Occipital lobe (tissue), 2 donors: ENCODE measurements around the gene SLCO3A1. TPM values are rescaled to one million over a fixed set of nuclear protein-coding genes. Genes with fewer than 3 reads are reported as not detected.

ENCODE experiments used
- DNase-seq: peaks from one replicate; lab custom pipeline; 2025; lab: John Stamatoyannopoulos, UW
- total RNA-seq: library from RNA; depleted of rRNA; stranded (reverse); fragments of >200 nt; gene quantifications from one replicate; pipeline ENCODE4 v1.2.3, GENCODE V29; 2014

The SLCO3A1 gene
- total RNA-seq, 1 donor from 2014 or later: 9.8 TPM

GRCh38 chr15:91938136-91938535 lies 84.6 kb downstream of the SLCO3A1 start:
- no peak for DNase-seq

- DNase-seq: no peak
These were observed 85.9 kb downstream of the SLCO3A1 start for GRCh38 chr15:91939403-91939831.

GRCh38 chr15:91940496-91941381 lies 87.2 kb downstream of the SLCO3A1 start:
- no peak for DNase-seq

- no peak for DNase-seq
These were observed 88.6 kb downstream of the SLCO3A1 start for GRCh38 chr15:91941871-91942658.

- DNase-seq: peak; percentile 21
These were observed 89.3 kb downstream of the SLCO3A1 start for GRCh38 chr15:91942720-91943394.

- DNase-seq: no peak
These were observed 90.8 kb downstream of the SLCO3A1 start for GRCh38 chr15:91944331-91944730.

- DNase-seq: no peak
These were observed 91.9 kb downstream of the SLCO3A1 start for GRCh38 chr15:91945385-91945784.

- DNase-seq: no peak
These were observed 92.6 kb downstream of the SLCO3A1 start for GRCh38 chr15:91946075-91946474.

- no peak for DNase-seq
These were observed 93.2 kb downstream of the SLCO3A1 start for GRCh38 chr15:91946581-91947292.

GRCh38 chr15:91947293-91947679 lies 93.8 kb downstream of the SLCO3A1 start:
- no peak for DNase-seq

GRCh38 chr15:91947683-91948608 lies 94.4 kb downstream of the SLCO3A1 start:
- DNase-seq: no peak

GRCh38 chr15:91949361-91949760 lies 95.9 kb downstream of the SLCO3A1 start:
- DNase-seq: no peak

- DNase-seq: no peak
These were observed 96.5 kb downstream of the SLCO3A1 start for GRCh38 chr15:91950054-91950453.

- no peak for DNase-seq
These were observed 97.3 kb downstream of the SLCO3A1 start for GRCh38 chr15:91950631-91951329.

- DNase-seq: no peak
These were observed 98.7 kb downstream of the SLCO3A1 start for GRCh38 chr15:91952216-91952615.

GRCh38 chr15:91953432-91953831 lies 99.9 kb downstream of the SLCO3A1 start:
- DNase-seq: no peak

- DNase-seq: no peak
These were observed 100.8 kb downstream of the SLCO3A1 start for GRCh38 chr15:91954292-91954691.

- no peak for DNase-seq
These were observed 102.7 kb downstream of the SLCO3A1 start for GRCh38 chr15:91956026-91956723.

GRCh38 chr15:91961357-91961756 lies 107.8 kb downstream of the SLCO3A1 start:
- no peak for DNase-seq
